ACC112 (cell line): ENCODE results near the gene ARHGEF25.
A peak's percentile ranks its signal among the peaks of the same experiment; 100 is the strongest.
"Not testable (repeated sequence)": the region's sequence is repeated elsewhere in the genome, so short reads cannot be mapped to it uniquely, and the experiment has no call there.

Experiments
- H2AFZ ChIP-seq: fragments of 200-600 bp; sonication (generic); one replicate; pipeline ENCODE4 v1.6.0; 2017; ENCODE audit warnings: antibody characterized with exemption, low read length; ENCODE audit not compliant: unreplicated experiment
- H3K27ac ChIP-seq: fragments of 200-600 bp; sonication (generic); 2 replicates; pipeline ENCODE4 v1.5.1; 2014; ENCODE audit warnings: low read depth, mild to moderate bottlenecking, antibody characterized with exemption, low read length, moderate library complexity
- H3K27me3 ChIP-seq: fragments of 200-600 bp; sonication (generic); 2 replicates; pipeline ENCODE4 v1.6.1; 2014; ENCODE audit warnings: mild to moderate bottlenecking, antibody characterized with exemption, low read length, moderate library complexity, mixed read lengths; ENCODE audit not compliant: insufficient read depth
- H3K36me3 ChIP-seq: fragments of 200-600 bp; sonication (generic); 2 replicates; pipeline ENCODE4 v1.6.1; 2016; ENCODE audit warnings: mild to moderate bottlenecking, antibody characterized with exemption, low read length, moderate library complexity, mixed read lengths; ENCODE audit not compliant: insufficient read depth
- H3K4me1 ChIP-seq: fragments of 200-600 bp; sonication (generic); one replicate; pipeline ENCODE4 v1.6.1; 2016; ENCODE audit warnings: low read length, mixed read lengths; ENCODE audit not compliant: insufficient read depth, unreplicated experiment, control insufficient read depth
- H3K4me3 ChIP-seq: fragments of 200-600 bp; sonication (generic); 2 replicates; pipeline ENCODE4 v1.5.1; 2014; ENCODE audit warnings: mild to moderate bottlenecking, low read depth, low read length
- H3K79me2 ChIP-seq: fragments of 200-600 bp; sonication (generic); one replicate; pipeline ENCODE4 v1.6.0; 2016; ENCODE audit warnings: low read length; ENCODE audit not compliant: control insufficient read depth, unreplicated experiment, insufficient read depth

The ARHGEF25 gene

GRCh38 chr12:57611108-57611826 lies at the start of gene ARHGEF25:
Gene ARHGEF25 (plus strand): TSS chr12:57611435. CDS start chr12:57611895, 460 bp downstream.
- 0 out of 2 replicates have a peak, but pooled peaks cover 4% of the 10 kb centered on the region for H3K36me3 ChIP-seq
- peak within 1 kb of the TSS; percentile 93 for H3K4me3 ChIP-seq
- no peaks in the 10 kb centered on the region for H3K27me3 ChIP-seq
- H3K27ac ChIP-seq: no peak within 1 kb of the TSS
- peaks cover 15% of the 10 kb centered on the region for H3K4me1 ChIP-seq
- no peaks in the 10 kb centered on the region for H3K79me2 ChIP-seq
- H2AFZ ChIP-seq: peak within 1 kb of the TSS; percentile 93

- peaks cover 10% of the 10 kb centered on the region; the same call in 1 of the 2 replicates for H3K27me3 ChIP-seq
- H3K27ac ChIP-seq: no peak overlapping the region
- H3K4me1 ChIP-seq: no peaks in the 10 kb centered on the region
- no peaks in the 10 kb centered on the region for H3K79me2 ChIP-seq
- H3K4me3 ChIP-seq: no peak overlapping the region
- H2AFZ ChIP-seq: no peak overlapping the region
- H3K36me3 ChIP-seq: no peaks in the 10 kb centered on the region
Observed at GRCh38 chr12:57563358-57563757, 47.9 kb upstream of the ARHGEF25 start.

GRCh38 chr12:57564178-57564740 lies 47.0 kb upstream of the ARHGEF25 start:
- Histone ChIP-seq H3K79me2 (no peaks in the 10 kb centered on the region), H3K27ac (no peak overlapping the region), H3K36me3 (no peaks in the 10 kb centered on the region), H3K27me3 (peaks cover 10% of the 10 kb centered on the region; the same call in 1 of the 2 replicates), H3K4me3 (no peak overlapping the region), H2AFZ (no peak overlapping the region), H3K4me1 (no peaks in the 10 kb centered on the region)

- H3K36me3 ChIP-seq: no peaks in the 10 kb centered on the region
- no peaks in the 10 kb centered on the region for H3K4me1 ChIP-seq
- no peak overlapping the region for H3K27ac ChIP-seq
- no peaks in the 10 kb centered on the region for H3K79me2 ChIP-seq
- H3K27me3 ChIP-seq: peaks cover 9% of the 10 kb centered on the region; the same call in 1 of the 2 replicates
- H3K4me3 ChIP-seq: no peak overlapping the region
- H2AFZ ChIP-seq: no peak overlapping the region
Observed at GRCh38 chr12:57568838-57569237, 42.4 kb upstream of the ARHGEF25 start.

GRCh38 chr12:57569858-57570257 lies 41.4 kb upstream of the ARHGEF25 start:
- Histone ChIP-seq H3K4me3 (no peak overlapping the region), H3K27me3 (no peaks in the 10 kb centered on the region; the same call in 1 of the 2 replicates), H3K4me1 (no peaks in the 10 kb centered on the region), H2AFZ (no peak overlapping the region), H3K27ac (no peak overlapping the region), H3K79me2 (no peaks in the 10 kb centered on the region), H3K36me3 (no peaks in the 10 kb centered on the region)

DNA sequence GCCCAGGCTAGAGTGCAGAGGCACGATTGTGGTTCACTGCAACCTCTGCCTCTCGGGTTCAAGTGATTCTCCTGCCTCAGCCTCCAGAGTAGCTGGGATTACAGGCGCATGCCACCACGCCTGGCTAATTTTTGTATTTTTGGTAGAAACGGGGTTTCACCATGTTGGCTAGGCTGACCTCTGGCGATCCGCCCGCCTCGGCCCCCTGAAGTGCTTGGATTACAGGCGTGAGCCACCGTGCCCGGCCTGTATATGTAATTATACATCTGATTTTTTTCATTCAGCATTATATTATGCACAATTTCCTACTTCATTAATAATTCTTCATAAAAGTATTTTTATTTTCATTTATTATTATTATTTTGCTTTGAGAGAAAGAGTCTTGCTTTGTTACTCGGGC lies 40.8 kb upstream of the ARHGEF25 start:
- not testable (repeated sequence) for H3K27ac ChIP-seq, H3K79me2 ChIP-seq, H3K4me1 ChIP-seq, H2AFZ ChIP-seq, H3K36me3 ChIP-seq, H3K4me3 ChIP-seq, H3K27me3 ChIP-seq

- H2AFZ ChIP-seq: no peak overlapping the region
- no peaks in the 10 kb centered on the region for H3K36me3 ChIP-seq
- H3K4me1 ChIP-seq: no peaks in the 10 kb centered on the region
- no peak overlapping the region for H3K27ac ChIP-seq
- no peak overlapping the region for H3K4me3 ChIP-seq
- H3K27me3 ChIP-seq: no peaks in the 10 kb centered on the region
- H3K79me2 ChIP-seq: no peaks in the 10 kb centered on the region
Observed at GRCh38 chr12:57571926-57572762, 39.1 kb upstream of the ARHGEF25 start.

DNA sequence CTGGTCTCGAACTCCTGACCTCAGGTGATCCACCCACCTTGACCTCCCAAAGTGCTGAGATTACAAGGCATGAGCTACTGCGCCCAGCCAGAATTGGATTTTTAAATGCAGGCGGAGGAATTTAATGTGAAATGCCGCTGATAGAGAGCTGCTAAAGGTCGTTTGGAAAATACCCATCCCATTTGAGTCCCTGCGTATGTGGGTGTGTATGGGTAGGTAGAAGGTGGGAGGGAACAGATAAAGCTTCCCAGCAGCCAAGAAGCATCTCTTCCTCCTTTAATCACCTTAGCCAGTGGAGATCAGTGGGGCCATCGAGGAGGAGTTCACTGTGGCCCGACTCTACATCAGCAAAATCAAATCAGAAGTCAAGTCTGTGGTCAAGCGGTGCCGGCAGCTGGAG lies 36.4 kb upstream of the ARHGEF25 start:
- H3K36me3 ChIP-seq: no peaks in the 10 kb centered on the region
- H3K4me1 ChIP-seq: no peaks in the 10 kb centered on the region
- H3K27ac ChIP-seq: no peak overlapping the region
- H2AFZ ChIP-seq: no peak overlapping the region
- H3K4me3 ChIP-seq: no peak overlapping the region
- no peaks in the 10 kb centered on the region for H3K79me2 ChIP-seq
- no peaks in the 10 kb centered on the region for H3K27me3 ChIP-seq

- H2AFZ ChIP-seq: no peak overlapping the region
- no peaks in the 10 kb centered on the region for H3K27me3 ChIP-seq
- H3K79me2 ChIP-seq: no peaks in the 10 kb centered on the region
- H3K4me1 ChIP-seq: no peaks in the 10 kb centered on the region
- no peak overlapping the region for H3K4me3 ChIP-seq
- no peak overlapping the region for H3K27ac ChIP-seq
- no peaks in the 10 kb centered on the region for H3K36me3 ChIP-seq
Observed at GRCh38 chr12:57575771-57576612, 35.2 kb upstream of the ARHGEF25 start.

- Histone ChIP-seq H3K27ac (no peak overlapping the region), H3K27me3 (no peaks in the 10 kb centered on the region), H3K36me3 (no peaks in the 10 kb centered on the region), H2AFZ (no peak overlapping the region), H3K79me2 (no peaks in the 10 kb centered on the region), H3K4me1 (no peaks in the 10 kb centered on the region), H3K4me3 (no peak overlapping the region)
Observed at GRCh38 chr12:57576613-57577160, 34.5 kb upstream of the ARHGEF25 start.
